Small intestine (tissue), 7 donors: ENCODE measurements around the gene MPHOSPH6. TPM values are rescaled to one million over a fixed set of nuclear protein-coding genes. Genes with fewer than 3 reads are reported as not detected.

Experiments used
- DNase-seq, 2 donors: peaks; one replicate each; pipeline versions ENCODE4 v3.0.0 to v3.0.0-alpha.2; 2013
- FAIRE-seq: peaks from 2 replicates; lab custom pipeline; 2012; peaks lifted over from hg19 to GRCh38; lab: Jason Lieb, UNC
- H3K27ac ChIP-seq, 3 donors: one replicate each; pipeline ENCODE4 v1.5.1; 2013; ENCODE audit warnings: low read length in 2 of 3, mild to moderate bottlenecking in 2 of 3, control low read depth in 1 of 3, inconsistent platforms in 1 of 3, low read depth in 1 of 3, moderate library complexity in 1 of 3
- H3K27me3 ChIP-seq, 3 donors: one replicate each; pipeline ENCODE4 v1.6.1; 2013; ENCODE audit warnings: low read length in 3 of 3, inconsistent platforms in 1 of 3; ENCODE audit not compliant: control insufficient read depth in 3 of 3, insufficient read depth in 3 of 3
- H3K36me3 ChIP-seq, 3 donors: one replicate each; pipeline ENCODE4 v1.6.1; 2013; ENCODE audit warnings: low read length in 3 of 3, inconsistent platforms in 1 of 3, low read depth in 1 of 3, mild to moderate bottlenecking in 1 of 3, moderate library complexity in 1 of 3; ENCODE audit not compliant: control insufficient read depth in 3 of 3, insufficient read depth in 2 of 3
- H3K4me1 ChIP-seq, 3 donors: one replicate each; pipeline ENCODE4 v1.6.1; 2013; ENCODE audit warnings: low read length in 2 of 3, inconsistent platforms in 1 of 3, low read depth in 1 of 3, mild to moderate bottlenecking in 1 of 3, moderate library complexity in 1 of 3; ENCODE audit not compliant: control insufficient read depth in 3 of 3, insufficient read depth in 2 of 3
- H3K4me3 ChIP-seq, 3 donors: one replicate each; pipeline ENCODE4 v1.5.1; 2013; ENCODE audit warnings: low read length in 3 of 3, control low read depth in 1 of 3, inconsistent platforms in 1 of 3, low read depth in 1 of 3, mild to moderate bottlenecking in 1 of 3, moderate library complexity in 1 of 3
- H3K9me3 ChIP-seq, 2 donors: one replicate each; pipeline ENCODE4 v1.6.1; 2013; ENCODE audit warnings: low read depth in 1 of 2, low read length in 1 of 2; ENCODE audit not compliant: control insufficient read depth in 2 of 2, insufficient read depth in 1 of 2
- WGBS, 3 donors: extraction: QIAGEN DNeasy Blood & Tissue Kit; methylation state at CpG; one replicate each; pipeline ENCODE4 v1.1.7; 2013; 5-methylcytosine and 5-hydroxymethylcytosine counted together
- polyA plus RNA-seq, 4 donors: library from polyadenylated mRNA; stranded (reverse) in 3 of 4; unstranded in 1 of 4; fragments of 200-250 nt in 3 of 4; fragments of 120-200 nt in 1 of 4; gene quantifications; one replicate each; pipeline versions ENCODE4 v1.2.1 to v1.2.3, GENCODE V29; 2013
- donor health status: healthy with polysubstance abuse.
- donor health status: control.
- donor health status: control.
- donor health status: Bipolar disorder and iron deficiency.
- donor health status: healthy.

MPHOSPH6 gene
- polyA plus RNA-seq, 4 donors = 12.3 to 28.9 (median 20.7) TPM

- no peak overlapping the region for H3K4me3 ChIP-seq
- no peak overlapping the region for H3K27ac ChIP-seq
- no peaks in the 10 kb centered on the region for H3K27me3 ChIP-seq
- H3K36me3 ChIP-seq = no peaks in the 10 kb centered on the region
- no peaks in the 10 kb centered on the region for H3K9me3 ChIP-seq
- no peaks in the 10 kb centered on the region for H3K4me1 ChIP-seq
- no peak for DNase-seq
- 94 to 96% (median 94%) methylated on average over 8 of the region's 8 CpGs for WGBS, 3 donors
- no peak for FAIRE-seq
Observed at GRCh38 chr16:82134846-82135245, 35.2 kb downstream of the MPHOSPH6 start.

DNA sequence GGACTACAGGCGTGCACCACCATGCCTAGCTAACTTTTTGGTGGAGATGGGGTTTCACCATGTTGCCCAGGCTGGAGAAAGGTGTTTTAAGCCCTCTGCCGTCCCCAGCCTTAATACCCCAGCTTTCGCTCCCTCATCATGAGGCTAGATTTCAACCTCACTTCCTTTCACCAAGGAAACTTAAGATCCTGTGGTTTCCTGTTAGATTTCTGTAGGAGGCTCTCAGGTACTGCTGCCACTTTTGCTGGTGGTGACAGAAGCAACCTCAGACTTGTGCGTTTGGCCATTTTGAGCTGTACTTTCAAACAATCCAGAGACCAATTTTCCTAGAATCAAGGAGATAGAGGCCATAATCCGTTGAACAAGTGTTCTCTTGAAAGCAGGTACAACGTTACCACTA lies 36.2 kb downstream of the MPHOSPH6 start:
- Histone ChIP-seq H3K27me3 (no peaks in the 10 kb centered on the region), H3K4me3 (no peak overlapping the region), H3K4me1 (no peaks in the 10 kb centered on the region), H3K36me3 (no peaks in the 10 kb centered on the region), H3K9me3 (peaks cover 0 to 2% of the 10 kb centered on the region in 2 donors), H3K27ac (no peak overlapping the region)
- FAIRE-seq (no peak), DNase-seq (no peak)
- WGBS, 3 donors = 70 to 87% (median 81%) methylated on average over 6 of the region's 6 CpGs

DNA sequence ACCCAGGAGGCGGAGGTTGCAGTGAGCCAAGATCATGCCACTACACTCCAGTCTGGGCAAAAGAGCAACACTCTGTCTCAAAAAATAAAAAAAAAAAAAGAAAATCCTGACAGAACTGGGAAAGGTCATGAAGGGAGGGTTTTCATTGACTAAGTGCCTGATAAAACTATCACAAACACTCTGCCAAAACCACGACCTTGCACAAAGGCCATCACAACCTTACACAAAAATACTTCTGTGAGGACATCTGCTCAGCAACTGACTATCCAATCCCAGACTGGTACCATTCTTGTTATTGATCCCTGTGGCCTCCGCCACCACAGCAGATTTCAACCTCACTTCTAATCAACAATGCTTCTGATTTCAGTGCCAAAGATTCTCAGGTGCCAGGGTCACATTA lies 40.1 kb downstream of the MPHOSPH6 start:
- FAIRE-seq = no peak
- Histone ChIP-seq H3K9me3 (peaks cover 0 to 5% of the 10 kb centered on the region in 2 donors), H3K36me3 (no peaks in the 10 kb centered on the region), H3K27ac (no peak overlapping the region), H3K4me3 (no peak overlapping the region), H3K4me1 (no peaks in the 10 kb centered on the region), H3K27me3 (no peaks in the 10 kb centered on the region)
- WGBS, 3 donors = 71 to 82% (median 78%) methylated on average over 3 of the region's 3 CpGs
- no peak for DNase-seq

DNA sequence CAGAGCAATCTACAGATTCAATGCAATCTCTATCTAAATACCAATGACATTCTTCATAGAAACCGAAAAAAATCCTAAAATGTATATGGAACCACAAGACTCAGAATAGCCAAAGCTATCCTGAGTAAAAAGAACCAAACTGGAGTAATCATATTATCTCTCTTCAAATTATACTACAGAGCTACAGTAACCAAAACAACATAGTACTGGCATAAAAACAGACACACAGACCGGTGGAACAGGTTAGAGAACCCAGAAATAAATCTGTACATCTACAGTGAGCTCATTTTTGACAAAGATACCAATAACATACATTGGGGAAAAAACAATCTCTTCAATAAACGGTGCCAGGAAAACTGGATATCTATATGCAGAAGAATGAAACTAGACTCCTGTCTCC lies 45.4 kb downstream of the MPHOSPH6 start:
- H3K9me3 ChIP-seq = peaks cover 0 to 5% of the 10 kb centered on the region in 2 donors
- H3K27ac ChIP-seq = no peak overlapping the region
- FAIRE-seq = no peak
- H3K36me3 ChIP-seq = no peaks in the 10 kb centered on the region
- H3K27me3 ChIP-seq = no peaks in the 10 kb centered on the region
- no peaks in the 10 kb centered on the region for H3K4me1 ChIP-seq
- DNase-seq = no peak
- WGBS, 3 donors = 83 to 90% (median 87%) methylated on average over 3 of the region's 3 CpGs
- H3K4me3 ChIP-seq = no peak overlapping the region

DNA sequence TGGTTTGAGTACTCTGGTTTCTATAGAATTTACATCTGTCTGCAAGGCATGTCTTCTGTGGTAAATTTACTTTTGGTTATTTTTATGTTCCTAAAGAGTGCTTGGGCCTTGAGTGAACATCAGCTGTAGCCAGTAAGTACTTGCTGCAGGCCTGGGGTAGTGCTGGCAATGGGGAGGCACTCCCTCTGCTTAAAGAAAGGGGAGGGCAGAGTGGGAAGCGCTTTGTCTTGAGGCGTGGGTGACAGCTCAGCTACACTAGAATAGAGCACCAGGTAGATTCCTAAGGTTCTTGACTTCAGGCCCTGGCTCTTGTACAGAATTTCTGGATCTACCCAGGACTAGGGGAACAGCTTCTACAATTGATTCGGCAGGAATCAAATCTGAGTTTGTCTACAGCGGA lies 50.6 kb downstream of the MPHOSPH6 start:
- H3K36me3 ChIP-seq = no peaks in the 10 kb centered on the region
- DNase-seq (no peak), FAIRE-seq (no peak)
- H3K4me3 ChIP-seq = no peak overlapping the region
- no peaks in the 10 kb centered on the region for H3K27me3 ChIP-seq
- no peaks in the 10 kb centered on the region for H3K4me1 ChIP-seq
- 71 to 72% (median 72%) methylated on average over 4 of the region's 4 CpGs for WGBS, 3 donors
- no peak overlapping the region for H3K27ac ChIP-seq
- H3K9me3 ChIP-seq = no peaks in the 10 kb centered on the region

GRCh38 chr16:82118749-82119148 lies 51.3 kb downstream of the MPHOSPH6 start:
- WGBS, 3 donors = 91 to 95% (median 93%) methylated on average over 2 of the region's 2 CpGs
- DNase-seq = no peak
- no peak for FAIRE-seq
- H3K36me3 ChIP-seq = no peaks in the 10 kb centered on the region
- H3K9me3 ChIP-seq = no peaks in the 10 kb centered on the region
- no peak overlapping the region for H3K4me3 ChIP-seq
- H3K4me1 ChIP-seq = no peaks in the 10 kb centered on the region
- H3K27me3 ChIP-seq = no peaks in the 10 kb centered on the region
- H3K27ac ChIP-seq = no peak overlapping the region

GRCh38 chr16:82116535-82116934 lies 53.5 kb downstream of the MPHOSPH6 start:
- H3K27me3 ChIP-seq = no peaks in the 10 kb centered on the region
- no peaks in the 10 kb centered on the region for H3K36me3 ChIP-seq
- no peak overlapping the region for H3K4me3 ChIP-seq
- H3K27ac ChIP-seq = no peak overlapping the region
- no peaks in the 10 kb centered on the region for H3K9me3 ChIP-seq
- H3K4me1 ChIP-seq = no peaks in the 10 kb centered on the region
- DNase-seq = no peak
- no peak for FAIRE-seq
- WGBS, 3 donors = 56 to 67% (median 57%) methylated on average over 1 of the region's 1 CpG

GRCh38 chr16:82113741-82114140 lies 56.3 kb downstream of the MPHOSPH6 start:
- H3K9me3 ChIP-seq = no peaks in the 10 kb centered on the region
- H3K27me3 ChIP-seq = no peaks in the 10 kb centered on the region
- no peaks in the 10 kb centered on the region for H3K36me3 ChIP-seq
- H3K4me1 ChIP-seq = no peaks in the 10 kb centered on the region
- DNase-seq (no peak), FAIRE-seq (no peak)
- no peak overlapping the region for H3K27ac ChIP-seq
- no peak overlapping the region for H3K4me3 ChIP-seq
- 64 to 73% (median 68%) methylated on average over 3 of the region's 3 CpGs for WGBS, 3 donors

GRCh38 chr16:82111944-82112343 lies 58.1 kb downstream of the MPHOSPH6 start:
- 43 to 74% (median 56%) methylated on average over 2 of the region's 2 CpGs for WGBS, 3 donors

More at GRCh38 chr16:82111944-82112343, 58.1 kb downstream of the MPHOSPH6 start:
- peak in 1 of 2 donors; percentile 25 for DNase-seq
- H3K27me3 ChIP-seq = no peaks in the 10 kb centered on the region
- H3K9me3 ChIP-seq = no peaks in the 10 kb centered on the region
- H3K4me1 ChIP-seq = no peaks in the 10 kb centered on the region
- FAIRE-seq = no peak
- no peak overlapping the region for H3K27ac ChIP-seq
- no peaks in the 10 kb centered on the region for H3K36me3 ChIP-seq
- H3K4me3 ChIP-seq = no peak overlapping the region
